Stimulated activated naive CD8-positive, alpha-beta T cell treated with anti-CD3 and anti-CD28 coated beads, Interleukin-15, Interleukin-2, amounts not matched to agents 100 U/mL and 50 U/mL, for 24 hours (primary cell): ENCODE data around the gene GALNT3.

Source experiments
- ATAC-seq: fragments of 150-1000 bp; cut with Tn5 transposase; one replicate; pipeline ENCODE4 v1.10.0; 2021
- DNase-seq: peaks from one replicate; pipeline ENCODE4 v3.0.0; 2021

GALNT3 gene

GRCh38 chr2:165796129-165796528 lies 2.1 kb upstream of the GALNT3 start:
- no peak for ATAC-seq

GRCh38 chr2:165795011-165795410 lies 964 bp upstream of the GALNT3 start:
- ATAC-seq: no peak

More at GRCh38 chr2:165796129-165796528, 2.1 kb upstream of the GALNT3 start:
- no peak for DNase-seq

GRCh38 chr2:165794536-165794928 lies 485 bp upstream of the GALNT3 start:
- DNase-seq (peak; percentile 63), ATAC-seq (peak; percentile 95)

More at GRCh38 chr2:165795011-165795410, 964 bp upstream of the GALNT3 start:
- DNase-seq: no peak

- peak; percentile 19 for ATAC-seq
Observed at GRCh38 chr2:165793161-165793778, 777 bp downstream of the GALNT3 start.

GRCh38 chr2:165792104-165792454 lies 2.0 kb downstream of the GALNT3 start:
- ATAC-seq: no peak

More at GRCh38 chr2:165793161-165793778, 777 bp downstream of the GALNT3 start:
- peak; percentile 25 for DNase-seq

DNA sequence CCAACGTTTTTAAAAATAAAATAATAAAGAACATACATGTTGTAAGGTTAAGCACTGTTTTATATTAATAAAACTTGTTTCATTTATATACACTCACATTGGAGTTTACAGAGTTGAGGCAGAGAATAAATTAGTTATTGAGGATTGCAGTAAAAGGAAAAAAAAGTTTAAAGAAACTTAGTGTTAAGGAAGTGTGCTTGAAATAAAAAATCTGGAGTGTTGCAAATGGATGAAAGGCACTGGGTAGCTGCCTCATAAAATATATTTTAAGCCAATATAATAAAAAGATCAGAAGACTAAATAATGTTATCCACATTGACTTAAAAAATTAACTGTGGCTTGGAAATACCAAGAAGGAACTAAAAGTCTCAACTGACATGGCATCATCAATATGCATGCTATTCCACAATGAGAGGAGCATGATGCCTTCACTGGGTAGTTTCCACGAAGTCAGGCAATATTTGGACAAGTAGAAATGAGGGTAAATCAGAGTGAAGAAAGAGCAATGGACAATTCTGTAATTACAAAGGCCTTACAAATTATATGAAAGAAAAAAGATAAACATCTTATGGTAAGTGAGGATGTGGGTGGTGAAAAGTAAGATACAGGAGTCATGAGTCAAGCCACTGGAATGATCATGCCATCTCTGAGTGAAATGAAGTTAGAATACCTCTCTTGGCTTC lies 2.5 kb downstream of the GALNT3 start:
- ATAC-seq (no peak), DNase-seq (no peak)

More at GRCh38 chr2:165792104-165792454, 2.0 kb downstream of the GALNT3 start:
- no peak for DNase-seq

DNA sequence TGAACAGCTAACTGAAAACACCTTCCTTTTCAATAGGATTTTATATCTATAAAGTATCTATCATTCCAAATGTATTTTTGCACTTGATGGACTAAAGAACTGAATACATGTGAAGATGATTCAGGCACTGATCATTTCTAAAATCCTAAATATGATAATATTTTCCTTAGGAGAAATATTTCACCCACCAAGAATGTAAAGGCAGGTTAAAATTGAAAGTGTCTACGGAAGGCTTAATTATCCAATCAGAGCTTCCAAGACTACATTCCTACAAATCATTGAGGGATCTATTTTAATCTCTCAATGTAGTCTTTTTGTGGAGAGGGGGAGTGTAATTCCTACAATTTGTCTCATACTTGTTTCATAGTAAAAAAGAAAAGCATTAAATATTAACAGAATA lies 3.6 kb downstream of the GALNT3 start:
- no peak for ATAC-seq
- DNase-seq: no peak

DNA sequence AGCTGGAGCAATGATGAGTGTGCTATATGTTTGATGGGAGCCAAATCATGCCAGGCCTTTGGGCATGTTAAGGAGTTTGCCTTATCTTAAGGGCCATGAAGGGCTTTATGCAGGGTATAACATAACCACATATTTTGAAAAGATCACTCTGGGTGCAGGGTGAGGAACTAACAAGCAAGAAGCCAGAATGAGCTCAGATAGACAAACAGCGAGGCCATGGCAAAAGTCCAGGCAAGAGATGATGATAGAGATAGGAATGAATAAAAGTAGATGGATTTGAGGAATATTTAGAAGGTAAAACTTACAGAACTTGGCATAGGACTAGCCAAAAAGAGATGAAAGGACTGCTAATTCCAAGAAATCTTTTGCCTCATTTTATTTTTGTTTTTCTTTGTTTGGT lies 6.7 kb downstream of the GALNT3 start:
- ATAC-seq (no peak), DNase-seq (no peak)

GRCh38 chr2:165779706-165780105 lies 14.3 kb downstream of the GALNT3 start:
- DNase-seq (no peak), ATAC-seq (no peak)

GRCh38 chr2:165778653-165779451 lies 15.2 kb downstream of the GALNT3 start:
- DNase-seq (no peak), ATAC-seq (no peak)

DNA sequence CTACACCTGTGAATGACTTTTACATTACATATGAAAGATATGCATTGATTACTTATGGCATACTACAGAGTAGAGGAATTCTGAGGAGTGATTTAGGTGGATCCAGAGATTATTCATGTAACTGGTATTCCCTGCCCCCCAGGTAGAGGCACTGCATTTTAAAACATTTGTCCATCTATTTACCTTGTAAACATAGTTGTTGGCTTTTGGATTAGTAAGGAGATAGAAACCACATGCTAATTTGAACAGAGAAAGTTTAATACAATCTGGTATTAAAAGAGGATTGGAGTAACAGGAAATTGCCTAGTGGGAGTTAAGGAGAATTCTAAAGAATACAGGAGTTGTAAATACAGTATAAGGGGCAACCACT lies 15.9 kb downstream of the GALNT3 start:
- no peak for DNase-seq
- ATAC-seq: no peak

- no peak for DNase-seq
Observed at GRCh38 chr2:165777522-165778186, 16.4 kb downstream of the GALNT3 start.

DNA sequence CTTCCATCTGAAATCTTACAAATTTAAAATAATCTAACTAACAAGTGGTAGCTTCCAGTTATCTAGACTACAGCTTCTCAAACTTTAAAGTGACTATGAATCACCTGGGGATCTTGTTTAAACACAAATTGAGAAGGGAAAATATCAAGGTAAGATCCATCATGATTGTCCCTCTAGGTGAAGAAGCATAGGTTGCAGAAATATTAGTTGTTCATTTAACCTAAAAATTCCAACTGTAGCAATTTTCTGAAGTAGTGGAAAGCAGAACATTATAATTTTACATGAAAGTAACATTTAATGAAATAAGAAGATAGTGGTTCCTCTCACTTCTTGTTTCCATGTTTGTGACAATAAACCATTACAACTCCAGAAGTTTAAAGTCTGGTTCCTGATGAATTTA lies 17.3 kb downstream of the GALNT3 start:
- ATAC-seq (no peak), DNase-seq (no peak)

More at GRCh38 chr2:165777522-165778186, 16.4 kb downstream of the GALNT3 start:
- no peak for ATAC-seq

DNA sequence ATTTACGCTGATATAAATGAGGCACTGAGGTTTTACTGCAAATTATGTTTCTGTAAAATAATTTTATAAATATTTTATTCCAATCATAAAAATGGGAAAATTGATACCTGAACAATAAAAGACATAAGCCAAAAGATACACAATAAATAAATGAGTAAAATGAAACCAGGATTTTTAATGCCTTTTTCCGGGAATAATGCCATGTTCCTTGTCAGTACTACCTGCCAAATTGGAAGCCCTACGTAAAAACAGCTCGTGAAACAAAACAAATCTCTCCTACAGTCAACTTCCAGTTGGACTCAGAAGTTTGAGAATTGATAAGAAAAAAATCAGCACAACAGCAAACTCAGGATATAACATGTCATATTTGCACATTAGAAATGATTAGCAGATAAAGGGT lies 18.0 kb downstream of the GALNT3 start:
- DNase-seq (no peak), ATAC-seq (no peak)

- no peak for DNase-seq
- ATAC-seq: no peak
Observed at GRCh38 chr2:165773684-165774083, 20.4 kb downstream of the GALNT3 start.

DNA sequence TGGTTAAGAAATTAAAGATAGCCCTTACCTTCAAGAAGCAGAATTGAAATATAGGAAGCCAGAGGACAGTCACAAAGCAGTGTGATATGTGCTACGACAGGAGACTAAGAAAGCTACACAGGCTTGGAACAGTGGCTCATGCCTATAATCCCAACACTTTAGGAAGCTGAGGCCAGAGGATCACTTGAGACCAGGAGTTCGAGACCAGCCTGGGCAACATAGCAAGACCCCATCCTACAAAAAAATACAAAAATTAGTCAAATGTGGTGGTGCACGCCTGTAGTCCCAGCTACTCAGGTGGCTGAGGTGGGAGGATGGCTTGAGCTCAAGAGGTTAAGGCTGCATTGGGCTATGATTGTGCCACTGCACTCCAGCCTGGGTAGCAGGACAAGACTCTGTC lies 21.9 kb downstream of the GALNT3 start:
- no peak for DNase-seq
- ATAC-seq: no peak

GRCh38 chr2:165766326-165766927 lies 27.6 kb downstream of the GALNT3 start:
- no peak for ATAC-seq
- DNase-seq: no peak

DNA sequence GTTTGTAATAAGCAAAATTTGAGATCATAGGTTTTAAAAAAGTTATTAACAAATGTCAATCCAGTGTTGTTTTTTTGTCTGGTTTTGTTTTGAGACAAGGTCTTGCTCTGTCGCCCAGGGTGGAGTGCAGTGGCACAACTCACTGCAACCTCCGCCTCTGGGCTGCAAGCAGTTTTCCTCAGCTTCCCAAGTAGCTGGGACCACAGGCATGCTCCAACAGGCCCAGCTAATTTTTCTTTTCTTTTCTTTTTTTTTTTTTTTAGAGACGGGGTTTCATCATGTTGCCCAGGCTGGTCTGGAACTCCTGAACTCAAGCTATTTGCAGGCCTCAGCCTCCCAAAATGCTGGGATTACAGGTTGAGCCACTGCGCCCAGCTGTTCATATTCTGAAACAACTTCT lies 31.3 kb downstream of the GALNT3 start:
- ATAC-seq (no peak), DNase-seq (no peak)

DNA sequence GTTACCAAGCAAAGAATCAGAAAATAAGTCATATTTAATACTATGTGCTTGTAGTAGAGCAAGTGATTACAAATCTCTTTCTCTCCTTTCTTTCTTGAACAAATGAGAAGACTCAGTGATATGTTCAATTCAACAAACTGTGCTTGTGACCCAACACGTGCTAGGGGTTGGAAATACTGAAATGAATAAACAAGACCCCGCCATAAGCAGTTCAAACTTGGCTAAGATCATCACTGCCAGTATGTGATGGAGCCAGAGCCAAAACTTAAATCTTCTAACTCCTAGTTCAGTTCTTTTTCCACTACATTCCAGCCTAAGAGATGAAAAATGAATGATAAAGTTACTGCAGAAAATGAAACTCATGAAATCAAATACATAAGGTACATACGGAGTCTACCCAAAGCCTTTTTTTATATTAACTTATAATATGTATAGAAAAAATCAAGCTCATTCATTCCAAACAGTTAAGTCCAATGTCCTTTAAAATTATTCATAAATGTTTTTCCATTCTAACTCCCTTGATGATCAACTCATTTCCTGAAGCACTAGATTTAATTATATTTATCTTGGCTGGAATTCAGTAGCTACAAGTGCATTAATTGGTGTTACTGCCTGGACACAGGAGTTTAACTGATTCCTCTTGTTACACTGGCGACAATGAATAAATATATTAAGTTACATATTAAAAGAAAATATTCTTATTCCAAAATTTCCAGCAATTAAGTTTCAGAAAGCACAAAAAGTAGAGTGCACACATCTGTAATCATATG lies 36.0 kb downstream of the GALNT3 start:
- ATAC-seq (no peak), DNase-seq (no peak)

DNA sequence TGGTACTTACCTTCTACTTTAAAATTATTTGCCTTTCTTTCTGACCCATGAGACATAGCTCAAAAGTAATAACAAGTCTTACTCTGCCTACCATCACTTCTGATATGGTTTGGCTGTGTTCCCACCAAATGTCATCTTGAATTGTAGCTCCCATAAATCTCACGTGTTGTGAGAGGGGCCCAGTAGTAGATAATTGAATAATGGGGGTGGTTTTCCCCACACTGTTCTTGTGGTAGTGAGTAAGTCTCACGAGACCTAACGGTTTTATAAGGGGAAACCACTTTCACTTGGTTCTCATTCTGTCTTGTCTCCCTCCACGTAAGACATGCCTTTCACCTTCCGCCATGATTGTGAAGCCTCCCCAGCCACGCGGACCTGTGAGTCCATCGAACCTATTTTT lies 47.5 kb downstream of the GALNT3 start:
- ATAC-seq (no peak), DNase-seq (no peak)

- ATAC-seq (no peak), DNase-seq (no peak)
Observed at GRCh38 chr2:165745916-165746315, 48.1 kb downstream of the GALNT3 start.
